Left kidney (tissue), 2 donors: ENCODE data around the gene USP40. TPM values are rescaled to one million over a fixed set of nuclear protein-coding genes. Genes with fewer than 3 reads are reported as not detected.

Source experiments
- DNase-seq: peaks from one replicate; pipeline ENCODE4 v3.0.0-alpha.2; 2013
- polyA plus RNA-seq: library from polyadenylated mRNA; unstranded; fragments of 120-200 nt; gene quantifications from one replicate; pipeline ENCODE4 v1.2.1, GENCODE V29; 2013; ENCODE audit not compliant: insufficient read length

The USP40 gene
- polyA plus RNA-seq, 1 donor, result 79.2 TPM

DNA sequence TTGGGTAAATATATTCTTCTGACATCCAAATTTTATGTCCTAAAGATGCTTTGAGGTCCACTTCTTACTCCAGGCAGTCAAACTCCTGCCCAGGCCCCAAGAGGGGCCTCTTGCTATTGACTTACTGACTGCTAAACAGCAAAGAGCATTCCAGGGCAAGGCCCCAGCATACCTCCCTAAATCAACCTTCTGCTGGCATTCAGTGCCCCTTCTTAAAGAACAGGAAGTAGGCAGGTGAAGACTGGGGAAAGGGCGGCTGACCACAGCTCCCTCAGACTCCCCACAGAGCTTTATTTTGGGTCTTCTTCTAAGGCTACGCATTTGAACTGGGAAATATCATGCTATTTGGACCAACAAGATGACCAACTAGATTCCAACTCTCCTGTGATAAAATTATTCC lies 68.9 kb downstream of the USP40 start:
- DNase-seq, result no peak

DNA sequence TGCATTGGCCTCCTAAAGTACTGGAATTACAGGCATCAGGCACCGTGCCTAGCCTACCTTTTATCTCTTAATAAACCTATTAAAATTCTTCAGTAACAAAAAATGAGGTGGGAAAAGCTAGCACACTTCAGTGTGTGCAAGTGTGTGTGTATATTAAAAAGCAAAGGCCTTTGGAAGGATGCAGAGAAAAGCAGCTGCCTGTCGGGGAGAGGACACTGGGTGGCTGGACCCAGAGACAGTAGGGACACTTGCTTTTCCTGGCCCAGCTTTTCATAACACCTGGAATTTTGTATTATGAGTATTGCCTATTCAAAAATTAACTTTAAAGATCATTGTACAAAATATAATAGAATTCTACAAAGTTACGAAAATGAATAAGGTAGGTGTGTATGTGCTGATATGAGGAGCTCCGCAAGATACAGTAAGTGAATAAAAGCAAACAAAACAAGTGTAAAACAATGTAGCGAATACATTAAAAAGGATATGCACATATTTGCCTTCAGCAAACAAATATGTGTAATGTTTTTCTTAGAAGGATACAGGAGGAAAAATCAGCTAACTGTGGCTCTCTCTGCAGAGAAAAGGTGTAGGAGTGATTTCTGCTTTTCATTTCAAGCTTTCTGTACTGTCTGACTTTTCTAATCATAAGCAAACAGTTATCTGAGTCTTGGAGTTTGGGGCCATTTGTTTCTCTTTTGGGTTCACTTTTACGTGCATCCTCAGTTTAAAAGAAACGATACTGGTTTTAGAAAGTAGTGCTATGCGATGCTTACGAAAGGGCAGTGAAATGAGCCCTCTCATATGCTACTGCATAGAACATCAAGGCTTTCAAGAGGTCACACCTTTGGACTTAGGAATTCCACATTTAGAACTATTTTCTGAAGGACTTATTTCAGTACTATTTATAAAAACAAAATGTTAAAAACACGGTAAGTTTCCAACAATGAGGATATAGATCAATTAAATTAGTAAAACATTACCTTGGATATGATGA lies 70.8 kb downstream of the USP40 start:
- DNase-seq, result no peak

DNA sequence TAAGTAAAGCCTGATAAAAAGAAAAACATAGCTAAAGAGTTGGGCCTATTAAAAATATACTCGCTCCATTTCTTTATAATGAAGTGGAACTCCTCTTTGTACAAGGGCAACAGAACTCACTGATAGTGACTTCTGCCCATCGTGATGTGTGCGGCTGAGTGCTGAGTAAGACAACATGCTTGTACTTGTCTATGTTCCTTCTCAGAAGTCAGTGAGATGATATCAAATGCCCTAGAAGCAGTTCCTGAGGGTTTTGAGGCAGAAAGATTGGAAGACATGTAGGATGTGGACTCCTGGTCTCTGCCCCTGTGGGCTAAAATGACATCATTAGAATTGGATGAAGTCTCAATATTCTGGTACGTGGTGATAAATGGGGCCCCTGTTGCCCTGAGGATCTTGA lies 73.8 kb downstream of the USP40 start:
- DNase-seq, result no peak

DNA sequence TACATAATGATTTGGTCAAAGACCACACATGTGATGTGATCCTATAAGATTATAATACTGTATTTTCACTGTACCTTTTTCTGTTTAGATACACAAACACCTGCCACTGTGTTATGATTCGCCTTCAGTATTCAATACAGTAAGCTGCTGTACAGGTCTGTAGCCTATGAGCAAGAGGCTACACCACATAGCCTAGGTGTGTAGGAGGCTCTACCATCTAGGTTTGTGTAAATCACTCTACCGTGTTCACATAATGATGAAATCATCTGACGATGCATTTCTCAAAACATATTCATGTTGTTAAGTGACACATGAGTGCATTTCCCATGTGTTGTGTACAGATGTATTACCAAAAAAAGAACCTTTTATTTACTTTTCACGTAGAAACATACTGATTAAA lies 74.5 kb downstream of the USP40 start:
- no peak for DNase-seq

DNA sequence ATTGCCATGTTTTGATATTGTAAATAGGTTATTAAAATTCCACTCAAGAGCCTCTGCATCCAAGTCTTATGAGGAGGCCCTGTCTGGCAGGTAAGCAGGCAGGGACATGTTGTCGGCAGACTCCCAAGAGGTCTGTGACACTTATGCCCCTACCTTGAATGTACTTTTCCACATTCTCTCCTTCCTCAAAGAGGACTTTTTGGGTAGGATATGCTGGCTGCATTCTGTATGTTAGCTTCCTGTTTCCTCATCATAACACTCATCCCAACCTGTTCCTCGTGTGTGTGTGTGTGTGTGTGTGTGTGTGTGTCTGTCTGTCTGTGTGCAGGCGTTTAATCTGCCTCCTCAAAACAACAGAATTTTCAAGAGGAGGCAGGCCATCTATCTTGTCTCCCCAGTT lies 75.3 kb downstream of the USP40 start:
- DNase-seq, result no peak

DNA sequence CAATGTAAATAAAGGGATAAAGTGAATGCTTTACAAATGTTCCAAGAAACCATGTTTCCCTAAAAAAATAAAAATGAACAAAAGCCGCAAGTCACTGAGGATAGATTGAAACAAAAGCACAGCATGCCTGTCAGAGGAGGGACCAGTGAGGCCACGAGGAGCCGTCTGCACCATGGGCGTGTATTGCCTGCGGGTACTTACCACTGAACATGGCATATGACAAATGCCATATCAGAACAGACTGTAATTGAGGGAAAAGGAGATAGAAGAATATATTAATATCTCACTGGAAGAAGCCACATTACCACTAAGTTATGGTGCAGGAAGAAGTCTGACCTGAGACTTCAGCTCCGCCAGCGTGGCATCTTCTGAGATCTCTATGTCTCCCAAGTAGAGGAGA lies 75.8 kb downstream of the USP40 start:
- no peak for DNase-seq

DNA sequence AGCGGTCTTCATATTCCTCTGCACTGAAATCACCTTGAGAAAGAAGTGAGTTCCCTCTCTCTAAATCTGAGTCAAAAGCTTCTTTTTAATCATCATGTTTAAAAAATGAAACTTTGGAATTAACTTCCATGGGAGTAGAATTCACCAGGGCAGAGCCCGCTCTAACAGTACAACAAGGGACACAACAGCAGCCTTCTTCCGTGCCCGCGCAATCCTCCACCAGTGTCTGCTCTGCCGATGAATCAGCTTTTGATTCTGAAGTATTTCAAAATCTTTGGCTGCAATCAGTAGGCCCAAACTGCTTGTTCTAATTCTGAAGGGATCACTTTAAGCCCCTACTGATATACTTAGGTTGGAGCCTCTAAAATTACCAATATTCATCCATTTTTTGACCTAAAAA lies 76.9 kb downstream of the USP40 start:
- DNase-seq, result no peak

DNA sequence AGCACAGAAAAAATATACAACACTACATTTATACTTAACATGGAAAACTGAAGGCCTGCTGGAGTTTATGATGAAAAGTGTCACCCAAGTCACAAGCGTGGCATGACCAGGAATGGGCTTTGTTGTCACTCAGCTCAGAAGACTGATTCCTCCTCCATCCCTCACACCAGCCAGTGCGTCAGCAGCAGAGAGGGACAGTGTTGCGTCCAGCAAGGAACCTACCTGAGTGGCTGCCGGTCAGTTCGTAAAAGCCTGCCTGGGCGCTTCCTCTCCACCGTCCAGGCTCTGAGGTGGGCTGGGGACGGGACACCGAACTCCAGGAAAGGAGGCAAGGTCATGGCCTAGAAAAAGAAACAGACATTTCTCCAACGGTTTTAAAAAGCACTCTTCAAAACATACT lies 77.4 kb downstream of the USP40 start:
- DNase-seq, result no peak

DNA sequence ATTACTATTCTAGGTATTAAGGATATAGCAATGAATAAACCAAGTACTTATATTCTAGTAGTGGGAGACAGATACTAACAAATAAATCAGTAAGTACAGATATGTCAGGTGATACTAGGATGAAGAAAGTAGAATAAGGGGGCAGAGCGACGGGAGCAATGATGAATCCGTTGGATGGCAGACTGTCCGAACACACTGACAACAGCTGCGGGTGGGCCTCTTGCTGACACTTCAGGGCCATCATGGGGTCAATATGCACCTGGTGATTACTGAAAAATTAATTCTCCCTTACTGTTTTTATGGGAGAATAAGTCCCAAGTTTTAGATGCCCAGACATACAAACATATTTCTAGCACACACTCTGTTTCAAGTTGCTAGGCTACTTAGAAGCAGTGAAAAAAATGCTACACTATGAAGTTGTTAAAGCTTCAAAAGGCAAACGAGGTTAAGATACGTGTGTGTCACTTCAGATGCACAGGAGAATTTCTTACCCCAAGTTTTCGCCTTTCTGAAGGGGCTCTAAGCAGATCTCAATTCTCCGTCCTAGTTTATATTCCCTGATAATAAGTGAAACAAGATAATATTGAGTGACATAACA lies 78.7 kb downstream of the USP40 start:
- no peak for DNase-seq

DNA sequence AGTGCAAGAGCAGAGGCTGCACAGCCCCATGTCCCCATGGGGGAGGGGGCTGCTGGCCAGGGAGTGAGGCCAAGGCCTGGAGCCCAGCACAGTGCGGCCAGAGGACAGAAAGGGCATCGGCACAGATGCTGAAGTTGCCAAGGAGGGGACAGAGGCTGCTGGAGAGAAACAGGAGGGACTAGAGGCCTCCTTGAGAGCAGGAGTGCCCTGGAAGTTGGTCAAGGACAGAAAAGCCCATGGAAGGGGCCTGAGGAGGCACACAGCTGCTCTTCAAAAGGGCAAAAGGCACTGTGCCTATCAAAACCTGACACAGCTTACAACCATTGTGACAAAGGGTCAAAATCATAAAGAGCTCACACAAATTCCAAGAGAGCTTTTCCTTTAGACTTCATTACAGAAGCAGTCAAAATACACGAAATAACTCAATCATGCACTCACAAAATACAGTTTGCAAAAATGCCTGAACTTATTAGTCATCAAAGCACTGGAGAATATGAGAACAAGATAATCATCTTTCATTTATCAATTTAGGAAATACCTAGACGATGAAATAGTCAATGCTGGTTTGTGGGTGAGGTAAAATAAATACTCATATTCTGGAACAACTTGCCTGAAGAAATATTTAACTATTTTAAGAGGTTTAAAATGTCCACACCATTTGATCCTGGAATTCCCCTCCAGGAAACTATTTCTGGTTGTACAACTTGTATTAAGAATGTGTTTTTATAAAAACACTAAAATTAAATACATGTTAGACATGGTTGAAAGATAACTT lies 79.6 kb downstream of the USP40 start:
- DNase-seq, result no peak

DNA sequence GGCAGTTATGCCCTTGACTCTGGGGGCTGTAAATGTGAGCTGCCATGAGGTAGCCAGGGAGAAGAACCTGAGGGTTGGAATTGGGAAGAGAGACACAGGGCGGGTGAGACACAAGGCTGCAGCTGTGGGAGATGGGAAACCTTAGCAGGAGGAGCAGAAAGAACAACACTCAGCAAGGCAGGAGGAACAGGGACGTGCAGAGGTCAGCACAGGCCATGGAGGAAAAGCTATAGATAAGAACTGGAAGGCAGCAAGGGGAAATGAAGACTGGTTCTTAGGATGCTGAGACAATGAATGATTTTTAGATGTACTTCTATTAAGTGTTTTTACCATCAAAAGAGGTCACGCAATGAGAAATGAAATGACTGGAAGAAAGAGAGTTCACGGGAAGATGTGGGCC lies 80.2 kb downstream of the USP40 start:
- no peak for DNase-seq

DNA sequence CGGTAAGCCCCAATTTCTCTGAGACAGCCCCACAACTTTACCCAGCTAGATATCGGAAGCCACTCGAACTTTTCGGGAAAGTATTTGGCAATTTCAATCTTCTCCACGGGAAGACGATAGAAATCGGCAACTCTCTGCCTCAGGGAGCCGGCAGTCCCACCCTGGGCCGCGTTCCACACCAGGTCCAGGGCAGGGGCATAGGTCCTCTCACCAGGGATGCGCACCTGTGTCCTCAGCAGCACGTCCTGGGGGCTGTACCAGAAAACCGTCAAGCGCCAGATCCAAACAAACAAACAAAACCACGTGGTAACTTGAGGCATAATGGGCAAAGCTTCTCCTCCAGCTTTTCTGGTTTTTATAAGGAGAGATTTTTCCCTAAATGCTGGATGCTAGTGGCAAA lies 80.9 kb downstream of the USP40 start:
- no peak for DNase-seq

DNA sequence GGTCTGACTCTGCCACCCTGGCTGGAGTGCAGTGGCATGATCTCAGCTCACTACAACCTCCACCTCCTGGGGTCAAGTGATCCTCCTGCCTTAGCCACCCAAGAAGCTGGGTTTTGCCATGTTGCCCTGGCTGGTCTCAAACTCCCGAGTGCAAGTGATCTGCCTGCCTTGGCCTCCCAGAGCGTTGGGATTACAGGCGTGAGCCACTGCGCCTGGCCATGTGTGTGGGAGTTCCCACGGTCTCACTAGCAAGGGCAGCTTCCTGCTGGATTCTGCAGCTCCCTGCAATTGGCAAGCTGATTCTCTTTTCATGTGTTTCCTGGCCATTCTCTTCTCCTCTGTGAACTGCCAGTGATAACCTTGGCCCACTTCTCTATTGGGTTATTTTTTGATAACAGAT lies 84.0 kb downstream of the USP40 start:
- no peak for DNase-seq

DNA sequence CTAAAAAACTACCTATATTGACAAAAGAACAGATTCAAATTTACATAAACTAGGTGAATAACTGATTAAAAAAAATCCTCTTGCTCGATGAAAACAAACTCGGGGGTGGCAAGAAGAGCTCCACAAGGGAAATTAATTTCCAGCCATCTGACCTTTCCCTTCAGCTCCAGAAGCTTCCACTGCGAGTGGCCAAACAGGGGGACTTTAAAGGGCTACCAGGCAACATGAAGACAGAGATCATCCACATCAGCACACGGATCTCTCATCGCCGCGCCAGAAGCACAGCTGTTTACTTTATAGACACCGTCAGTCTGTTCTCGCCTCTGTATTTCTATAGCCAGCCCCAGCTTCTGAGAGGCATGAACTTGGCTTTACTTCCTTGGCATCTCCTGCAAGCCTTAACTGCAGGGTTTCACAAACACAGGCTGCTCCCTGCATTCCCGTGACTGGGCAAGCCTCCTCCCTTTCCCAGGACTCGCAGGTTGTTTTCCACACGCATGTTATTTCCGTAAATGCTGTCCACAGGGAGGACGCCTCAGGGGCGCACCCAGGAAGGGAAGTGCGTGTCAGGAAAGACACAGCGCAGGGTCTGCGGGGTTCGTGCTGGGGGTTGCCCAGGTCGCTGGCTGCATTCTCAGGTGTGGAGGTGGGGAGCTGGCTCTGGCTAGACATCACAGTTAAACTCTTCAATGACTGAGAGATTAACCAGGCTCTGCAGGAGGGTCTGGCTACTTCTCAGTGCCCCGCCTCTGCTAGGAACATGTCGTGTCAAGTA lies 85.0 kb downstream of the USP40 start:
- DNase-seq, result no peak

DNA sequence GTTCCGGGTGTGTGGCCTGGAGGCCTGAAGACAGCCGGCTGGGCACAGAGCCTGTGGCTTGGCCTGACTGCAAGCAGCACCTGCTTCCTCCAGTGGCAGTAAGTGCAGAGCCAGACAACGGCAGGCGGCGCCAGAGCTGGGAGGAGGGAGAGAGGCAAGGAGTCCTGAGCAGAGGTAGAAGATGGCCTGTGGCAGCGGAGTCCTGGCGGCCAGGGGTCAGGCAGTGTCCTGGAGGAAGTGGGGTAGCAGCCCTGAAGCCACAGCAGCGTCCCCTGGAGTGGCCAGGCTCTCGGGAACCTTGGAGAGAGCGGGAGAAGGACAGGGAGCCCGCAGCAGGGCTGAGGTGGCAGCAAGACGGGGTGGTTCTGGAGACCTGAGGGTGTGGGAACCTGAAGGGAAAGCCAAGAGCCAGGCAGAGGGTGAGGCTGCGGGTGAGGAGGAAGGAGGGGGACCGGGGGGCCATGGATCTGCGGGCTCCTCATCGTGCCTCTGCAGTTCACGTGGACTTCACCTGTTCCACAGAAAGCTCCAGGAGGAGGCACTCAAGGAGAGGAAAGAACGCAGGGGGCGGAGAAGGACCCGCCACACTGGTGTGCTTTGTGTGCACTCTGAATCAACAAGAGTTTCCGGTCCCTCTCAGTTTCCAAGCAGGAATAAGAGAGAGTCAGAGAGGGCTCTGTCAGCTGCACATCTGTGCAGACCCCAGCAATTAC lies 85.9 kb downstream of the USP40 start:
- DNase-seq, result no peak

DNA sequence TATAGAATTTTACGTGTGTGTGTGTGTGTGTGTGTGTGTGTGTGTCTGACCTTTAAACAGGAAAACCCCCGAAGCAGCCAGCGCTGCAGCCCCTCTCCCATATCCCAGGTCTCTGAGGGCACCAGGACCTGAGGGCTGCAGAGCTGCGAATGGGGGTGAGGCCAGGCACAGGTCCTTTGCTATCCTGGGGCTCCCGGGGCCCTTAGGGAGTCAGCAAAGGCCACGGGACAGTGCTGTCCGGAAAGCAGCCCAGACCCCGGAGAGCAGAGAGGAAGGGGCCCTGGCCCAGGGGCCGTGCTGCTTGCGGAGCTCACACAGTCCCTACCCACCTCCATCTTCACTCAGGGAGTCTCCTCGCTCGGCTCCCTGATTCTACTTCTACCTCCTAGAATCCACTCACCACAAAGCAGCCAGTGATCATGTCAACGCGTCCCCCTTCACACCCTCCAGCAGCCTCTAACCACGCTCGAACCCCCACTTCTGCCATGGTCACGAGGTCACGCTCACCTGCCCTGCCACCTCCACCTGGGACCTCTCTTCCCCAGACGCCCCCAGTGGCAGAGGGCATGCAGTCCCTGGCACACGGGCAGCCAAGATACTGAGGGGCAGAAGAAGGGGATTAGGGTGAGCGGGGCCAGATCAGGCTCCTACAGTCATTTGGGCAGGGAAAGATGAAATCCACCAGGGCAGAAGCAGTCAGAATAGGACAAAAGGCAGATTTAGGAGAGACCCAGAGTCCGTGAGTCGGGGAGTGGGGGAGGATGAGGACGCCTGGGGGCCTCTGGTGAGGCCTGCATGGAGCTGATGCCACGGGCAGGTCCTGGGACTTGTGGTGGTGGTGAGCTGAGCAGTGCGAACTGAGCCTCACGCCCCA lies 86.7 kb downstream of the USP40 start:
- no peak for DNase-seq

DNA sequence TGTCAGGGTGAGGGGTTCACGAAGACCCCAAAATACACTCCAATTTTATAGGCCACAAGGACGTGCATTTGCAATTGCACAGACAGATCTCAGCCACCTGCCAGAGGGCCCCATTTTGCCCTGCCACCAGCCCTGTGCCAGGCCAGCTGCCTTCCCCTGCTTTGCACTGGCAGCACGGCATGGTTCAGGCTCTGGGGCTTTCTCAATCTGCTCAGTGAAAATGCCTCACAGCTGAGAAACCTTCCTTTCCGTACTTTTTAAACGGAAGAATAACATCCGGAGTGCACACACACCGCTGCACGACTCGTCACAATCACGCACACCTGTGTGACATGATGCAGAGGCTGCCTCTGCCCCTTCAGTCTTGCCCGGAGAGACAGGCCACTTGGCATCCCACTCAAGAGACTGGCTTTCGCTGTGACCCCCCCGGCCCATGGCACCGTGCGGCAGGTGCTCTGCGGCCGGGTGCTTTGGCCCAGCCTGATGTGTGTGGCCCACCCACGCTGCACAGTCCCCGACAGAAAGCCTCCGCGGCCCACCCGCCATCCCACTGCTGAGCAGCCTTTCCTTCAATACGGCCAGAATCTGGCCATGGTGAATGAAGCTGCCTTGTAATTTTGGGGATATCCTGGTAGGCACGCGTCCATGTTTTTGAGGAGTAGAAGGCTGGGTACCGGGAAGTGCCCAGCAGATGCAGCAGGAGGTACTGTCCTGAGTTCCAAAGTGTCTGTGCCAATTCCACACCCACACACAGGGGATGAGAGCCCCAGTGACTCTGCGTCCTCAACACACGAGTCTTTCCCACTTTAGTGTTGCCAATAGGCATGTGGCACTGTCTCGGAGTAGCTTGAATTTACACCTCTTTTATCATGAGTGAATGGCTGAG lies 88.8 kb downstream of the USP40 start:
- no peak for DNase-seq

DNA sequence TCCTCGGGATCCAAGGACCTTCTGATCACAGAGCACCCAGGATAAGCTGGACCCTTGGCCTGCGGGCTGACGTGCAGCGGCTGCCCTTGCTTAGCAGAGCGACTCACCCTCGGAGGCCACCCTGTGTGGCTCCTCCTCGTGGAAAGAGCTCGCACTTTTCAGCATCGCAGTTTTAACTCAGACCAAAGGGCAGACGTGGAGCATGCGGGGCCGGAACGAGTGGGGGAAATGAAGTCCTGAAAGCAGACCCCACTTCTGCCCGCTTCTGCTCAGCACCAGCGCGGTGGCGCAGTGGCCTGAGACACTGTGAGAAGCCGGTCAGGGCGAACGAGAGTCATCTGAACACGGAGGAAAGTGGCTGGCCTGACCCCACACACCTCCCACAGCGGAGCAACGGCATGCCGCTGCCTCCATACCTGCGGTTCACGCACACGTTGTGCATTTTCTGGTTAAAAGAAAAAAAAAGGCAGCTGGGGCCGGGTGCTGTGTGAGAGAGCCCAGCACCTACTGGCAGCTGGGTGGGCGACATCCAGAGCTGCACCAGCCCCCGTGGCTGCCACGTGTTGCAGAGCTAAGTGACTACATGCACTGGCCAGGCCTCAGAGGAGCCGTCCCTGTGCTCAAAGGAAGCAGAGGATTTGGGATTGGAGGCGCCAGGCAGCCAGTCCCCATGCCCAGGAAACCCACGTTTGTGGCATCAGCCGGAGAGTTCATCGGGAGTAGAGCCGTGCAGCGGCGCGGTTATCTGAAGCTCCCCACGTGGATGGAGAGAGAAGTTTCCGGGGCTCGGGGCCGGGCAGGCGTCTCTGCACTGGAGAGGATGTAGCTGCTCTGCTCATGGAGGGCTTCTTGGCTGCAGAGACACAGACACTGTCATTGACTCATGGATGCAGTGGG lies 89.7 kb downstream of the USP40 start:
- no peak for DNase-seq
